Endodermal cell (in vitro differentiated cells): Measurements from ENCODE around the gene DNAH11. TPM values are rescaled to one million over a fixed set of nuclear protein-coding genes. Genes with fewer than 3 reads are reported as not detected.

Experiments
- DNase-seq: peaks from one replicate; pipeline ENCODE4 v3.0.0-alpha.2; 2017
- H3K27ac ChIP-seq: 2 replicates; pipeline ENCODE4 v1.5.1; 2013; ENCODE audit warnings: mild to moderate bottlenecking, low read depth, low read length, moderate library complexity
- H3K27me3 ChIP-seq: 2 replicates; pipeline ENCODE4 v1.6.1; 2013; ENCODE audit warnings: mild to moderate bottlenecking, low read length, moderate library complexity; ENCODE audit not compliant: insufficient read depth, control insufficient read depth, poor library complexity, severe bottlenecking
- H3K36me3 ChIP-seq: 2 replicates; pipeline ENCODE4 v1.7.0; 2013; ENCODE audit warnings: mild to moderate bottlenecking, low read length, moderate library complexity; ENCODE audit not compliant: control insufficient read depth, insufficient read depth
- H3K4me1 ChIP-seq: one replicate; pipeline ENCODE4 v1.7.0; 2013; ENCODE audit warnings: low read length; ENCODE audit not compliant: control insufficient read depth, insufficient read depth
- H3K4me3 ChIP-seq: 2 replicates; pipeline ENCODE4 v1.5.1; 2013; ENCODE audit warnings: mild to moderate bottlenecking, low read length, moderate library complexity
- H3K9ac ChIP-seq: 2 replicates; pipeline ENCODE4 v1.6.1; 2013; ENCODE audit warnings: mild to moderate bottlenecking, low read length, moderate library complexity; ENCODE audit not compliant: poor library complexity, severe bottlenecking; ENCODE audit errors: extremely low read depth
- H3K9me3 ChIP-seq: 2 replicates; pipeline ENCODE4 v1.6.1; 2013; ENCODE audit warnings: mild to moderate bottlenecking, low read length, moderate library complexity; ENCODE audit not compliant: control insufficient read depth
- H3K27ac Mint-ChIP-seq: 2 replicates; pipeline ENCODE4 v1.8.0; 2020; ENCODE audit warnings: mixed read lengths
- H3K27me3 Mint-ChIP-seq: 2 replicates; pipeline ENCODE4 v1.8.0; 2021; ENCODE audit warnings: mild to moderate bottlenecking, mixed read lengths; ENCODE audit not compliant: insufficient read depth
- H3K36me3 Mint-ChIP-seq: 2 replicates; pipeline ENCODE4 v1.8.0; 2020; ENCODE audit warnings: low read depth, mixed read lengths
- H3K4me1 Mint-ChIP-seq: 2 replicates; pipeline ENCODE4 v1.8.0; 2020; ENCODE audit warnings: mixed read lengths
- H3K4me3 Mint-ChIP-seq: 2 replicates; pipeline ENCODE4 v1.8.0; 2020; ENCODE audit warnings: mild to moderate bottlenecking, moderate library complexity, mixed read lengths
- H3K9me3 Mint-ChIP-seq: 2 replicates; pipeline ENCODE4 v1.8.0; 2020; ENCODE audit warnings: mild to moderate bottlenecking, mixed read lengths
- CTCF ChIP-seq: fragments of 200-600 bp; sonication (generic); conservative IDR thresholded peaks from 2 replicates; pipeline ENCODE4 v1.5.0; 2021; ENCODE audit warnings: antibody characterized with exemption, mild to moderate bottlenecking
- WGBS, 2 experiments: methylation state at CpG; one replicate each; pipeline versions ENCODE4 v1.1.5 to v1.1.7; 2013; ENCODE audit warnings: missing lambda C conversion rate in 2 of 2, mixed read lengths in 1 of 2; ENCODE audit not compliant: insufficient coverage in 1 of 2, insufficient read length in 1 of 2; 5-methylcytosine and 5-hydroxymethylcytosine counted together
- total RNA-seq, 2 donors: library from RNA; stranded (reverse); fragmentation: NEBNext Ultra II Directional in 1 of 2; extraction: Animal tissue kit (Norgen Biotek cat#: 25700) in 1 of 2; gene quantifications; 2 replicates in 1 of 2; 3 replicates in 1 of 2; pipeline ENCODE4 v1.2.1, GENCODE V29; 2021

The DNAH11 gene
- total RNA-seq, 2 donors from 2014 or later = 0.80 to 0.99 TPM

DNA sequence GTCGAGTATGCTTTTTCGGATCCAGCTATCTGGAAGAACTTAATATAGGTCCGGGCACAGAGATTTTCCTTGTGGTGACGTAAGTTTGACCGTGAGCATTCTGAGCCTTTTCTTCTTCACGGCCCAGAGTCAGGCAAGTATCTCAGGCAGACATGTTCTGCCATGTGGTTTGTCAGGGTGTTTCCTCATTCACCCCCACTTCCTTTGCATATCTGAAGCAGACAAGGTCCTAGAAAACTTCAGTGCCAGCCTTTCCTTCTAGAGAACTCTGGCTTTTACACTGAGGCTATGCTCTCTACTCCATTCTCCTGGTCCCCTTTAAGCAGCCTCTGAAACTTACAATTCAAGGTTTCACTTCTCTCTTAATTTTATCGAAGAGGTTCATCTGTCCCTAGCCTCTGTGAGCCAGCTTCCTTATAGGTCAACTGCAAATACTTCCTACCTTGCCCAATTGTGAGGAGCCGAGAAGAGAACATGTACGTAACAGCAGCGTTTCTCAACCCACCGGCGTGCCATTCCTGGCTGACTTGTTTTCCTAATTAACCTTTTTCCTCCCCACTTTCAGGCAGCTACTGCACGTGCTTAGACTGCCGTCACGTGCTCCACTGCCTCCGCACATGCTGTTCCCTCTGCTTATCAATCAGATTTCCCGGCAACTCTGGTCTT lies 355.6 kb downstream of the DNAH11 start:
- Histone ChIP-seq H3K4me3 (no peak overlapping the region), H3K27ac (no peak overlapping the region), H3K9ac (no peak overlapping the region), H3K27me3 (no peaks in the 10 kb centered on the region), H3K36me3 (no peaks in the 10 kb centered on the region), H3K4me1 (no peaks in the 10 kb centered on the region), H3K9me3 (no peaks in the 10 kb centered on the region)
- WGBS, 2 experiments = 79 to 86% methylated on average over 16 to 17 of the region's 17 CpGs
- Mint-ChIP-seq H3K9me3 (no peaks in the 10 kb centered on the region), H3K4me3 (no peak overlapping the region), H3K4me1 (no peaks in the 10 kb centered on the region), H3K27me3 (peaks cover 2% of the 10 kb centered on the region), H3K36me3 (peaks cover 10% of the 10 kb centered on the region), H3K27ac (no peak overlapping the region)
- no peak for TF ChIP-seq CTCF
- no peak for DNase-seq

DNA sequence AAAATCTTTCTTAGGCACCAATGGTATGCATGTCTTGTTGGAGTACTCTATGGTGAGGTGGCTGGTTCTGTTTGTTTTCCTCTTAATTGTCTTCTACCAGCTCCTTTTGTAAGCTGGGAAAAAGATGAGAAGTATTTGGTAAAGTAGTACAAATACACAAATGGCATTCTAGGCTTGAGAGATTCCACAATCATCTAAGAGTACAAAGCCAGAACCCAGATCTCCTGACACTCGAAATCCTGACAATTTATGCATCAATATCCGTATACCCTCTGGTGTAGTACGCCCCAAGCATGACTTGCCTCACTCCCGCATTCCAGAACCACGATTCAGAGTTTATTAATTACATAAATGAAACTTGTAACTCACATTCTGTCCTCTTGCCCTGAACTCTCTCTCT lies 359.4 kb downstream of the DNAH11 start:
- Mint-ChIP-seq H3K27ac (no peak overlapping the region), H3K4me3 (no peak overlapping the region), H3K4me1 (no peaks in the 10 kb centered on the region), H3K9me3 (no peaks in the 10 kb centered on the region), H3K36me3 (peaks cover 24% of the 10 kb centered on the region), H3K27me3 (no peaks in the 10 kb centered on the region)
- 93 to 94% methylated on average over 5 of the region's 5 CpGs for WGBS, 2 experiments
- no peak for TF ChIP-seq CTCF
- H3K9me3 ChIP-seq = no peaks in the 10 kb centered on the region
- H3K9ac ChIP-seq = no peak overlapping the region
- H3K27ac ChIP-seq = no peak overlapping the region
- no peaks in the 10 kb centered on the region for H3K36me3 ChIP-seq
- DNase-seq = no peak
- no peaks in the 10 kb centered on the region for H3K27me3 ChIP-seq
- H3K4me1 ChIP-seq = no peaks in the 10 kb centered on the region
- H3K4me3 ChIP-seq = no peak overlapping the region

- Histone ChIP-seq H3K4me1 (no peaks in the 10 kb centered on the region), H3K4me3 (no peak overlapping the region), H3K27ac (no peak overlapping the region), H3K9ac (no peak overlapping the region), H3K9me3 (no peaks in the 10 kb centered on the region), H3K27me3 (no peaks in the 10 kb centered on the region), H3K36me3 (no peaks in the 10 kb centered on the region)
- Mint-ChIP-seq H3K27ac (no peak overlapping the region), H3K4me3 (no peak overlapping the region), H3K27me3 (no peaks in the 10 kb centered on the region), H3K36me3 (peaks cover 22% of the 10 kb centered on the region), H3K4me1 (no peaks in the 10 kb centered on the region), H3K9me3 (no peaks in the 10 kb centered on the region)
- 92 to 93% methylated on average over 3 to 14 of the region's 14 CpGs for WGBS, 2 experiments
- DNase-seq = no peak
- TF ChIP-seq CTCF = no peak
These were observed 360.4 kb downstream of the DNAH11 start for GRCh38 chr7:21903020-21903786.
